SKM-1 treated with dmso at 0.1 percent for 144 hours (cell line): ENCODE data around the gene ARHGAP35.

Experiments used
- DNase-seq: peaks from one replicate; lab custom pipeline; 2025; ENCODE audit not compliant: unreplicated experiment; lab: John Stamatoyannopoulos, UW

ARHGAP35 gene

GRCh38 chr19:46901701-46902401, 41.1 kb downstream of the ARHGAP35 start:
- no peak for DNase-seq

- DNase-seq = no peak
Measured at GRCh38 chr19:46902402-46902766, 41.6 kb downstream of the ARHGAP35 start.

GRCh38 chr19:46903458-46903857, 42.7 kb downstream of the ARHGAP35 start:
- DNase-seq = no peak

GRCh38 chr19:46904114-46905060, 43.6 kb downstream of the ARHGAP35 start:
- no peak for DNase-seq

GRCh38 chr19:46906221-46906620, 45.4 kb downstream of the ARHGAP35 start:
- DNase-seq = no peak

- no peak for DNase-seq
Measured at GRCh38 chr19:46907880-46908279, 47.1 kb downstream of the ARHGAP35 start.

GRCh38 chr19:46909356-46909755, 48.6 kb downstream of the ARHGAP35 start:
- no peak for DNase-seq
